Mucosa of descending colon (tissue), 3 donors: ENCODE measurements around the gene MC3R. TPM values are rescaled to one million over a fixed set of nuclear protein-coding genes. Genes with fewer than 3 reads are reported as not detected.

ENCODE experiments used
- ATAC-seq: fragments of 200-7000 bp; cut with Tn5 transposase; one replicate; pipeline ENCODE4 v1.9.1; 2020; ENCODE audit warnings: mild to moderate bottlenecking, moderate library complexity
- DNase-seq, 3 donors: peaks; one replicate each; pipeline ENCODE4 v3.0.0-alpha.2; 2020
- H3K36me3 ChIP-seq: fragments of 200-600 bp; one replicate; pipeline ENCODE4 v1.8.0; 2021; ENCODE audit warnings: low read depth, mild to moderate bottlenecking
- H3K4me1 ChIP-seq: fragments of 200-600 bp; one replicate; pipeline ENCODE4 v1.8.0; 2021; ENCODE audit warnings: low read depth, mild to moderate bottlenecking
- H3K4me3 ChIP-seq: fragments of 200-600 bp; one replicate; pipeline ENCODE4 v1.8.0; 2021; ENCODE audit warnings: mild to moderate bottlenecking
- H3K9me3 ChIP-seq: fragments of 200-600 bp; one replicate; pipeline ENCODE4 v1.8.0; 2021; ENCODE audit warnings: mild to moderate bottlenecking
- CTCF ChIP-seq: fragments of 200-600 bp; IDR thresholded peaks from one replicate; pipeline ENCODE4 v1.8.0; 2022; ENCODE audit warnings: antibody characterized with exemption, mild to moderate bottlenecking
- intact Hi-C, 2 donors: fragments of 100-400 bp; cut with DNase I in 1 of 2; cut with micrococcal nuclease in 1 of 2; formaldehyde crosslinking; loops; one replicate each; pipeline versions ENCODE4 v1.11.0 to v1.11.1; 2022; cut with DNase I, micrococcal nuclease
- long read RNA-seq, 2 donors: library from polyadenylated mRNA; unstranded; transcript quantifications; one replicate each; pipeline ENCODE4 v2.0.0, GENCODE V29; 2019 to 2021
- total RNA-seq, 3 donors: library from RNA; stranded (reverse); fragmentation: NEBNext Ultra II Directional in 2 of 3; extraction: Animal tissue kit (Norgen Biotek cat#: 25700) in 2 of 3; gene quantifications; one replicate each; pipeline versions ENCODE4 v1.2.1 to v1.2.4, GENCODE V29; 2021 to 2023
- donor health status: DM: no; HTN: no; CAD: no; lungs with moderate emphysema.
- donor health status: DM: no; HTN: no; CAD: no.
- donor health status: DM: no; HTN: yes; CAD: no.

The MC3R gene
- not detected for total RNA-seq
- long read RNA-seq, donor 1: 0 reads
- long read RNA-seq, donor 2: 0 reads

DNA sequence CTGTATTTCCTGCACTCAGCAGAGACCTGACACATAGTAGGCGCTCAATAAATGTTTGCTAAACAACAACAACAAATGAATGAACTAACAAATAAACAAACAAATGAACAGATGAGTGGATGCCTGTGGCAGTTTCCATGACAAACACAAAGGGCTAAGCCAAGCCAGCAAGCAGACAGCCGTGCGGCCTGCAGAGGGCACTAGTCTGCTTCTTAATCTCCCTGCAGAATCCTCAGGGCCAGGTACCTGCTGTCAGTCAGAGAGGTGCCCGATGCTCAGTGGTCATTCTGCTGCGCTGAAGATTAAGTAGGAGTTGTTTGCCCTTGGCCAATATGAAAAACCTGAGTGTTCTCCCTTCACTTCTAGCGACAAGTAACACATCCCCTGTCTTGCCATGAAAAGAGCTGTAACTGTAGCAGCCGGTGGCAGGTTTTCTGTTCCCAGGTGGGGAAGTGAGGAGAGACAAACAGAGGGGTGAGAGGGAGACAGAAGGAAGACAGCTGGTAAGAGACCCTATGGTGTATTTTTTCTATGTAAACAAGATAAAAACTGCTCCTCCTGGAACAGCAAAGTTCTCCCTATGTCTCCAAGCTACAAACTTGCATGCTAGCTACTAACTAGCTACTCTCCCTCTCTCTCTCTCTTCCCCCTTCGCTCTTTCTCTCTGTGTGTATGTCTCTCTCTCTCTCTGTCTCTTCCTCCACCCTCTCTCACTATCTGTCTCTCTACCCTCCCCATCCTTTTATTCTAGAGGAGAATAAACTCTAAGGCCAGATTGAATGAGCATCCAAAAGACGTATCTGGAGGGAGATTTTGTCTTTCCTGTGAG lies at the start of gene MC3R:
Gene MC3R (plus strand): TSS at position 779 of the 829 bp plus-strand sequence. CDS start 112 bp downstream, outside the sequence.
- ATAC-seq (peak; percentile 79), DNase-seq (peak in 2 of 3 donors; percentile 51 to 68)
- H3K4me3 ChIP-seq: no peak within 1 kb of the TSS
- H3K36me3 ChIP-seq: no peaks in the 10 kb centered on the region
- no peaks in the 10 kb centered on the region for H3K4me1 ChIP-seq
- intact Hi-C loops: no loop called here
- peak; percentile 22 for TF ChIP-seq CTCF
- H3K9me3 ChIP-seq: no peaks in the 10 kb centered on the region

DNA sequence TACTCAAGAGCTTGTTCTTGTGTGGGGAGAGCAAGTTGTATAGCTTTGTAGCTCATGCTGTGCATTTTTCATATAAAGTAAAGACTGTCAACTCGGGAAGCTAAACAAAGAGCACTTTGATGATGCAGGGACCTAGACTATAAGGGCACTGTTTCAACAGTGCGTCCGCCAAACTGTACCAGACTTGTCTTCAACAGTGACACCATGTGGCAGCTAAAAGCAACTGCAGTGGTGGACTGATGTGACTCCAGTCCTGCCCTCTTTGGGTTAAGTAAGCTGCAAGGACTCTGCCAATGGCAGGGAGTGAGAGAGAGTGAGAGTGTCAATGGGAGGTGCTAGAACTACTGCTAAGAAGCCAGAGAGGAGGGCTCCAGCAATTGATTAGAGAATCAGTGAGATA lies 48.1 kb upstream of the MC3R start:
- Histone ChIP-seq H3K36me3 (no peaks in the 10 kb centered on the region), H3K4me1 (no peaks in the 10 kb centered on the region), H3K4me3 (no peak overlapping the region), H3K9me3 (peaks cover 19% of the 10 kb centered on the region)
- intact Hi-C loops: no loop called here
- DNase-seq (no peak), ATAC-seq (no peak)
- TF ChIP-seq CTCF: no peak

DNA sequence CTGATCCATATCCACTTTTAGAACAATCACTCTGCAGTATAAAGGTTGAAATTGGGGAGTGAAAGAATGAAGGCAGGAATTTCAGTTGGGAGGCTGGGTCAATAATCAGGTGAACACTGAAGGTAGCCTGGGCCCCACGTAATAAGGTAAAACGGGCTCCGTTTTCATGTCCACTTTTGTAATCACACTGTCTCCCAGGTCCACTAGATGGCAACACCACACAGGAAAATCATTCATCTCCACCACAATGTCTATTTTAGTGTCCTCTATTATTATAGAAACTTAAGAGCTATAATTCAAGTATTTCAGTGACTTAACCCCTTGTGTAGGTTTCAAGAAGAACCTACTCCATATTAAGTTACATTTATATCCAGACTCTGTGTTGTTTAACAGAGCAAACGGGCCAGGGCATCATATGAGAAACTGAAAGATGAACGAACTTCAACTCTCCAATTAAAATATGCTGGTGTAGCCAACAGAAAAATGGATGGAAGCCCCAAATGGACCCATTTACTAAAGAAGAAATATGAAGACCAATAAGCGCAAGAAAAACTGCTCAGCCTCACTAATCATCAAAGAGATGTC lies 45.9 kb upstream of the MC3R start:
- ATAC-seq (no peak), DNase-seq (peak in 1 of 3 donors; percentile 38)
- Histone ChIP-seq H3K36me3 (no peaks in the 10 kb centered on the region), H3K4me3 (no peak overlapping the region), H3K9me3 (peaks cover 19% of the 10 kb centered on the region), H3K4me1 (no peaks in the 10 kb centered on the region)
- peak; percentile 10 for TF ChIP-seq CTCF
- intact Hi-C loops: no loop called here

- no peak for TF ChIP-seq CTCF
- Histone ChIP-seq H3K4me3 (no peak overlapping the region), H3K36me3 (no peaks in the 10 kb centered on the region), H3K4me1 (no peaks in the 10 kb centered on the region), H3K9me3 (peaks cover 17% of the 10 kb centered on the region)
- DNase-seq (no peak), ATAC-seq (no peak)
- intact Hi-C loops: no loop called here
Observed at GRCh38 chr20:56204206-56204605, 44.3 kb upstream of the MC3R start.

DNA sequence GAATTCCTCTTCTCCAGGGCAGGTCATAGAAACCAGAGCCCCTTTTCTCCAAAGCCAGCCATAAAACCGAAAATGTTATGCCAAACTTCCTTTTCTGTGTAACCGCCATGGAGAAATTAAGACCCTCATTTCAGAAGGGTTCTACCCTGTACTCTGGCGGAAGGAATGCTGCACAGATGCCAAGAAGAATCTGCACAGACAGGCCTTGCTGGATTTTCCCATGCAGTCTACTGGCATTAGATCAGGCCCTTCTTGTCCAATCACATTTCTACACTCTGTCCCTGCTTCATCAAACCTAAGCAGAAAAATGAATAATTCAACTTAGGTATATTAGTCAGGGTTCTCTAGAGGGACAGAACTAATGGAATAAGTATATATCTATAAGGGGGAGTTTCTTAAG lies 43.2 kb upstream of the MC3R start:
- DNase-seq (no peak), ATAC-seq (no peak)
- TF ChIP-seq CTCF: no peak
- intact Hi-C loops: no loop called here
- H3K36me3 ChIP-seq: no peaks in the 10 kb centered on the region
- H3K4me1 ChIP-seq: no peaks in the 10 kb centered on the region
- H3K9me3 ChIP-seq: peaks cover 6% of the 10 kb centered on the region
- no peak overlapping the region for H3K4me3 ChIP-seq
